Subcutaneous adipose tissue (tissue), 4 donors: ENCODE results near the gene ARSB. TPM values are rescaled to one million over a fixed set of nuclear protein-coding genes. Genes with fewer than 3 reads are reported as not detected.

ENCODE experiments used
- CTCF ChIP-seq: fragments of 450-650 bp; IDR thresholded peaks from one replicate; pipeline ENCODE4 v1.5.1; 2016; ENCODE audit warnings: low read depth, mild to moderate bottlenecking, control low read depth, antibody characterized with exemption, moderate library complexity
- total RNA-seq, 4 donors: library from RNA; depleted of rRNA; stranded (reverse); fragments of >200 nt; gene quantifications; one replicate each; pipeline ENCODE4 v1.1.0, GENCODE V29; 2016

Gene ARSB
- total RNA-seq, 4 donors from 2014 or later: 10.9 to 24.8 (median 17.0) TPM

GRCh38 chr5:78806544-78806943, 178.6 kb downstream of the ARSB start:
- no peak for TF ChIP-seq CTCF

GRCh38 chr5:78805474-78806124, 179.5 kb downstream of the ARSB start:
- no peak for TF ChIP-seq CTCF

DNA sequence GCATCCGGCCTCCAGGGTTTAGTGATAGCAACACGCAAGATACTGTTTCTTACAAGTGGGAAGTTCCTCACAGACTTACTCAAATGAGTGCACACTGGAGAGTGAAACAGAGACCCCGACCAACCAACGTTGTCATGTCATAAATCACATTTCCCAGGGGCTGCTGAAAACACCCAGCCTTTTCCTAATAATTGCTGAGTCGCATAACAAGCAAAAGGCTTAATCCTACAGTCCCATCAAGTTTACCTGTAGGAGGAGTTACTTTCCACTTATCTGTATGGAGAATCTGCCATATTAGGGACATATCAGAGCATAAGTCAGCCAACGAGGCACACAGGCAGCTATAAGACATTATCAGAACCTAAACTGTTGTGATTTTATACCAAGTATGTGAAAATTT, 180.1 kb downstream of the ARSB start:
- no peak for TF ChIP-seq CTCF

GRCh38 chr5:78803941-78804340, 181.2 kb downstream of the ARSB start:
- TF ChIP-seq CTCF: no peak

GRCh38 chr5:78803353-78803752, 181.8 kb downstream of the ARSB start:
- TF ChIP-seq CTCF: no peak

- TF ChIP-seq CTCF: no peak
Measured at GRCh38 chr5:78801413-78801812, 183.7 kb downstream of the ARSB start.

DNA sequence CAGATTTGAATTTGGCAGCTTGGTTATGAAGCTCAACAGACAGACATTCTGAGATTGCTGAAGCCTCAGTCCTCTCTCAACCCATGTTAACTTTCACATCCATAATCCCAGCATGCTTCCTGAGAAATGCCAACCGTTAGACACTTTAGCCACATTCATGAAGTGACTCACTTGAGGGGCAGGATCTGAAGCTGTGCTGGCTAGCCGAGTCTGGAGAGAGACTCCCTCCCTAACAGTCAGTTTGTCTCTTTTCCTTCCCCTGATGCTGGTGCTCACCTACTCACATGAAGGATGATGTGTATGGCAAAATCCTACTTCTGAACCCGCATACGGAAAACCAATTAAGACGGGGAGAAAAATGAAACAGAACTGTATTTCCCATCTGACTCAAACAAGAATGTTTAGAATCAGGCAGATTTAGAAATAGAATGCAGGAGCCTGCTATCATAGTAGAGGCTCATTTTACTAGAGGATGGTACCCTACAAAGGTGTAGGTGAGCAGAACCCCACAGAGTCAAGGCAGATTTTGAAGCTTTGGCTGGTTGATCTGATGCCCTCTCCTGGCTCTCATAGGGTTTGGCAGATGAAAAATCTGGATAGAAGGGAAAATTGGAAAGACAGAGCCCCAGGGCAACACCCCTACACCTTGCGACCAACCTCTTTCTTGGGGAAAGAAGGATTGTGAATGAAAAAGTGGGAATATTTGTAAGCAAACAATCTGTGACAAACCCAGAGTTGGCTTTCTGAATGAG, 185.7 kb downstream of the ARSB start:
- no peak for TF ChIP-seq CTCF
